ENCODE measurements around the gene SYT2.

SYT2 gene

DNA sequence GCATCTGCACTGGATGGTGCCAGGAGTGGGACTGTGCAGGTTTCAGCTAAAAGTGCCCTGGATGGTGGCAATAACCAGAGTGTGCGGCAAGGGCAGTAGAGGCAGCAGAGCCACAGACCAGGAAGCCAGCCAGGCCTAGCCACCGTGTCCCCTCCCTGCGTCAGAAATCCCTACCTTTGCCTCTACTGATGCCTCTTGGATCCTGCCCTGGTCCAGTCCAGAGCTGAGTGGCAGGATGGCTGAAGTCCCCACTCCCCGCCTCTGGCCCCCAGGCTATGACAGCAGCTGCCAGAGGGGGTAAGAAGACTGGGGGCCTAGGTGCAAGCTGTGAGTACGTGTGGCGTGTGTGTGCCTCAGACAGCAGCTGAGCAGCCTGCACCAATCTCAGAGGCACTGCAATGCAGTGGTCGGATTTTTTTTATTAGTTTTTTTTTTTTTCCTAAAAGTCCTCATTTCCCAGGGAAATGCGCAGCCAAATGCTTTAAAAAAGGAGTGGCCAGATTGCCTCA, 51.9 kb downstream of the SYT2 start:
- no peaks in the 10 kb centered on the region for H3K36me3 ChIP-seq (ENCODE audit: control insufficient read depth, insufficient read depth, low read length)
- peaks cover 5% of the 10 kb centered on the region; the same call in 1 of the 2 replicates for H3K4me1 ChIP-seq (ENCODE audit: control insufficient read depth, insufficient read depth, low read length)
- no peaks in the 10 kb centered on the region for H3K27me3 ChIP-seq (ENCODE audit: control insufficient read depth, insufficient read depth, low read length)
- H3K27ac ChIP-seq (ENCODE audit: low read depth, low read length), result no peak overlapping the region
- H3K9me3 ChIP-seq (ENCODE audit: control insufficient read depth, insufficient read depth, low read length), result no peaks in the 10 kb centered on the region
- H3K9ac ChIP-seq (ENCODE audit: low read depth, low read length), result no peak overlapping the region
- H3K4me3 ChIP-seq (ENCODE audit: low read depth, low read length), result no peak overlapping the region

DNA sequence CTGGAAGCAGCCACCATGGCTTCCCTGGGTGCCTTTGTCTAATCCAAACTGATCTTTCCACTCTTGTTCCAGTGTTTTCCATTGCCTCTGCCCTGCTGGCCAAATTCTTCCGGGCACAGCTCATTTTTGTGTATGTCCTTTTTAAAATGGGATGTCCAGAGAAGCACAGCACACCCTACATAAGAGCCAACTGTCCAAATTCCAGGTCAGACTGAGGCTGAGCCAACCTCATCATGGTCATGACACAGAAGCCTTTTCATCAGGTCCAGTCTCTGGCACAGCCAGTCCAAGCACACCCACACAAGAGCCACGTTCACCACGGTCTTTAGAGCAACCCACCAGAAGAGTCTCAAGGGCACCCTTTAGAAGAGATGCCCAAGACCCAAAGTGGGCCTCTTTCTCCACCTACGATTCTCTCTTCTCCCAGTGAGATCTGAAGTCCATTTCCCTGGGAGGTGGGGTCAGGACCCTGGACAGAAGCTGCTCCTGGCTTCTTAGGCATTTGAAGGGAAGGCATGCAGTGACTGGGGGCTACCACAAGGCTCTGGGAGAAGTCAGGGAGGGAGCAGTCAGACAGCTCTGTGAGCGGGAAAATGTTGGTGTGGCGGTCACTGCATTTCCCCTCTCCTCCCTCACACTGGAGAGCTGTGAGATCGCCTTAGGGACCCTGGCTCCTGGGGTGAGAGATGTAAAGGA, 53.2 kb downstream of the SYT2 start:
- no peaks in the 10 kb centered on the region for H3K9me3 ChIP-seq (ENCODE audit: control insufficient read depth, insufficient read depth, low read length)

DNA sequence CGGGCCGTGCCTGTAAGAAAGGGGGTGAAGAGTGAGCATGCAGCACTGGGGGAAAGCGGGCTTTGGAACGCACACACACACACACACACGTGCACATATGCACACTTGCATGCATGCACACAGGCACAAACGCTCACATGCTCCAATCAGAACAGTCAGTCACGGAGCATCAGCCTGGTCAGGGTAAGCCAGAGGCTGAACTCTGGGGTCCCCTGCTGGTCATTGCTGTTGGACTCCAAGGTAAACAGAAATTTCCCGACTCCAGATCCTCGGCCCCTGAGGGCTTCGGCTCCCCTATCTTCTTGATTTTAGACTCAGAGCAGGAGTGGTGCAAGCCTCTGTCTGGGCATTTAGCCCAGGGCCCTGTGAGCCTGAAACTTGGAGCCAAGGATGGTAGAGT, 54.2 kb downstream of the SYT2 start:
- Histone ChIP-seq H3K4me3 (ENCODE audit: low read depth, low read length) (no peak overlapping the region), H3K27me3 (ENCODE audit: control insufficient read depth, insufficient read depth, low read length) (no peaks in the 10 kb centered on the region), H3K9ac (ENCODE audit: low read depth, low read length) (no peak overlapping the region), H3K9me3 (ENCODE audit: control insufficient read depth, insufficient read depth, low read length) (no peaks in the 10 kb centered on the region), H3K27ac (ENCODE audit: low read depth, low read length) (no peak overlapping the region), H3K4me1 (ENCODE audit: control insufficient read depth, insufficient read depth, low read length) (peaks cover 5% of the 10 kb centered on the region; the same call in 1 of the 2 replicates), H3K36me3 (ENCODE audit: control insufficient read depth, insufficient read depth, low read length) (no peaks in the 10 kb centered on the region)

More for the DNA sequence above, 53.2 kb downstream of the SYT2 start:
- Histone ChIP-seq H3K27ac (ENCODE audit: low read depth, low read length) (no peak overlapping the region), H3K9ac (ENCODE audit: low read depth, low read length) (no peak overlapping the region), H3K27me3 (ENCODE audit: control insufficient read depth, insufficient read depth, low read length) (no peaks in the 10 kb centered on the region), H3K36me3 (ENCODE audit: control insufficient read depth, insufficient read depth, low read length) (no peaks in the 10 kb centered on the region), H3K4me1 (ENCODE audit: control insufficient read depth, insufficient read depth, low read length) (peaks cover 5% of the 10 kb centered on the region; the same call in 1 of the 2 replicates), H3K4me3 (ENCODE audit: low read depth, low read length) (no peak overlapping the region)

DNA sequence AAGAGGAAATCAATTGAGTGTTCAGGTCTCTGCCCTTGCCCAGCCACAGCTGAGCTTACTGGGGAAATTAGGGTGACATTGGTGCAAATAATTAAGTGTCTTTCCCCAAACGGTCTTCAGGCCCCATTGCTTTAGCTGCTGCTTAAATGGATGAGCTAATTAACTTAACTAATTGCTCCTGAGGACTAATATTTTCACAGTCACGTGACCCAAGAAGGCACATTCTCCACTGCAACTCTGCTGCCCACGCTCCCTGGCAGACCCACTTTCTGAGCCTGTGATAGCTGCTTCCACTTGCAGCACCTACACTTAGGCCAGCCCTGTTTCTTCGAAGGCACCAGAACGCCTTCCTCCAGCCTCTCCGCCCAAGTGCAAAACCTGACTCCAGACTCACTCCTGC, 56.2 kb downstream of the SYT2 start:
- no peak overlapping the region for H3K27ac ChIP-seq (ENCODE audit: low read depth, low read length)
- H3K27me3 ChIP-seq (ENCODE audit: control insufficient read depth, insufficient read depth, low read length), result no peaks in the 10 kb centered on the region
- H3K4me3 ChIP-seq (ENCODE audit: low read depth, low read length), result no peak overlapping the region

DNA sequence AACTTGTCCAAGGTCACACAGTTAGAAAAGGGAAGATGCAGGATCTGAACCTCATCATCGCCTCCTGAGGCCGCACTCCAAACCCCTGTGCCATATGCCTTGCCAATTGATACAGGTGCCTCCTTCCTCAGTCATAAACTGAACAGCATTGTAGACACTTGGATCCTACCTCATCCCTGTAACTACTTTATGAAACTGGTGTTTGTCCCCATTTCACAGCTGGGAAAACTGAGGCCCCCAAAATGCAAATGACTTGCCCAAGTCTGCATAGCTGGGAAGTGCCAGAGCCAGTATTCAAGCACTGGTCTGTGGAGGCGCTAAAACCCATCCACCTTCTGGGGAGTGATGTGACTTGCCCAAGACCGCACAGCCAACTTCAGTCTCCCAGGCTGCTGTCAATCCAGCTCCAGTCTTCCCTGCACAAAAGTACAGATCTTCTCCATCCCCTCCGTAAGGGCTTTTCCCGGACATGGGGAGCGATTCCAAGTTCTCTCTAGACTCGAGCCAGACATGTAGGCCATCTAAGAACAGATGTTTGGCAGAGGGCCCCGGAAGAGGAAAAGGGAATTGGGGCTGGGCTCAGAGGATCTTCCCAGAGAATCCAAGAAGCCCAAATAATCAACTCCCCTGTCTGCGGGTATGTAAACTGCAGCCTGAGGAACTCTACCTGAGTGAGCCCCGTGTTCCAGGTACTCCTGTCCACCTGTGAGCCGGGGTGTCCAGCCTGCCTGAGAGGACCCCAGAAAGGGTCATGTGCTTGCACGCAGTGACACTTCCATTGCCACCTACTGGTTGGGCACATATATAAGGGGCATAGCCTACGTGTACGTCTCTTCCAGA, 60.5 kb downstream of the SYT2 start:
- no peaks in the 10 kb centered on the region for H3K36me3 ChIP-seq (ENCODE audit: control insufficient read depth, insufficient read depth, low read length)
- no peaks in the 10 kb centered on the region for H3K9me3 ChIP-seq (ENCODE audit: control insufficient read depth, insufficient read depth, low read length)
- no peak overlapping the region for H3K4me3 ChIP-seq (ENCODE audit: low read depth, low read length)
- H3K27me3 ChIP-seq (ENCODE audit: control insufficient read depth, insufficient read depth, low read length), result peaks cover 24% of the 10 kb centered on the region
- H3K4me1 ChIP-seq (ENCODE audit: control insufficient read depth, insufficient read depth, low read length), result peaks cover 8% of the 10 kb centered on the region; the same call in 1 of the 2 replicates
- H3K9ac ChIP-seq (ENCODE audit: low read depth, low read length), result no peak overlapping the region
- no peak overlapping the region for H3K27ac ChIP-seq (ENCODE audit: low read depth, low read length)

More for the DNA sequence above, 56.2 kb downstream of the SYT2 start:
- Histone ChIP-seq H3K4me1 (ENCODE audit: control insufficient read depth, insufficient read depth, low read length) (peaks cover 5% of the 10 kb centered on the region; the same call in 1 of the 2 replicates), H3K9me3 (ENCODE audit: control insufficient read depth, insufficient read depth, low read length) (no peaks in the 10 kb centered on the region), H3K9ac (ENCODE audit: low read depth, low read length) (no peak overlapping the region), H3K36me3 (ENCODE audit: control insufficient read depth, insufficient read depth, low read length) (no peaks in the 10 kb centered on the region)

DNA sequence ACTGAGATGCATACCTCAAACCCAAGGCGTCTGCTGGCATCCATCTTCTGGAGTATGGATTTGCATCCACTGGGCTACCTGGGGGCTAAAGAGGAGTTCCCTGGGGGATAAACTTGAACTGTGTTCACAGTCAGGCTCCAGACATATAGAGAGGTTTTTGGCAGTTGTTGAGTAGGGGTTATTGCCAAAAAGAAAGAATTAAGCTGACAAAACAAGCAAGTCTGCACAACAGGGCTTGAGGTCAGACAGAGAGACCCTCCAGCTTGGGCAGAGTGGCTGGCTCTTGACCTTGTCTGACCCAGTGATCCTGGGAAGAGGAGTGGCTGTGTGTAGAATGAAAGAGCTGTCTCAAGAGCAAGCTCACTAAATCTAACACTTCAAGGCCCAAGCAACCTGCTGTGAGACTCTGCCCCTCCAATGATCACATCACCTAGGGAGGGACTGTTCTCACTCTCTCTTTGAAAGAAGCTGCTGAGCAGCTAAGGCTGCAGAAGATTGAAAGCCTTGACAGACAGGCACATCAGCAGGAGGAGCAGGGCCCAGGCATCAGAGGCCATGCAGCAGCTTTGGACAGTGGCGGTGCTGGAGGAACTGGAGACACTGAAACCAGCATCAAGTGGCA, 61.5 kb downstream of the SYT2 start:
- Histone ChIP-seq H3K4me1 (ENCODE audit: control insufficient read depth, insufficient read depth, low read length) (peaks cover 15% of the 10 kb centered on the region), H3K27me3 (ENCODE audit: control insufficient read depth, insufficient read depth, low read length) (peaks cover 33% of the 10 kb centered on the region), H3K9me3 (ENCODE audit: control insufficient read depth, insufficient read depth, low read length) (no peaks in the 10 kb centered on the region), H3K9ac (ENCODE audit: low read depth, low read length) (no peak overlapping the region), H3K27ac (ENCODE audit: low read depth, low read length) (no peak overlapping the region), H3K36me3 (ENCODE audit: control insufficient read depth, insufficient read depth, low read length) (no peaks in the 10 kb centered on the region), H3K4me3 (ENCODE audit: low read depth, low read length) (no peak overlapping the region)

DNA sequence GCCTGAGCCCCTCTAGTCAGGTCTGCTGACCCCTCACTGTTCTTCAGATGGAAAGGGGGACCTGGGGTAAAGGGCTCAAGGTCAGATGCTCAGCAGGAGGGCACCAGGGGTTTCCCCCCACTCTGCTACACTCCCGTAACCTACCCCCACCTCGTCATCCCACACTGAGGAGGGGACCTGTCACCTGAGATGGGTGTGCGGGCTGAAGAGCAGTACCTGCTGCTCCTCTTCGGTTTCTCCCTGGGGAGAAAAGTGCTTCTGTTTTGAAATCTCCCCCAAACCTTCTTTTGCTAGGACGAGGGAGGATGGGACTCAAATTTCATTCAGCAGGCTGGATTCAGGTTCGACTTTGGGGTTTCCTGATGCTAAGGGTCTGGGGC, 65.2 kb downstream of the SYT2 start:
- no peak overlapping the region for H3K9ac ChIP-seq (ENCODE audit: low read depth, low read length)
- peaks cover 57% of the 10 kb centered on the region for H3K27me3 ChIP-seq (ENCODE audit: control insufficient read depth, insufficient read depth, low read length)
- peak overlapping the region; percentile 72; the same call in 1 of the 2 replicates for H3K4me3 ChIP-seq (ENCODE audit: low read depth, low read length)
- no peaks in the 10 kb centered on the region for H3K9me3 ChIP-seq (ENCODE audit: control insufficient read depth, insufficient read depth, low read length)
- no peaks in the 10 kb centered on the region for H3K36me3 ChIP-seq (ENCODE audit: control insufficient read depth, insufficient read depth, low read length)
- H3K4me1 ChIP-seq (ENCODE audit: control insufficient read depth, insufficient read depth, low read length), result peaks cover 23% of the 10 kb centered on the region
- H3K27ac ChIP-seq (ENCODE audit: low read depth, low read length), result no peak overlapping the region

DNA sequence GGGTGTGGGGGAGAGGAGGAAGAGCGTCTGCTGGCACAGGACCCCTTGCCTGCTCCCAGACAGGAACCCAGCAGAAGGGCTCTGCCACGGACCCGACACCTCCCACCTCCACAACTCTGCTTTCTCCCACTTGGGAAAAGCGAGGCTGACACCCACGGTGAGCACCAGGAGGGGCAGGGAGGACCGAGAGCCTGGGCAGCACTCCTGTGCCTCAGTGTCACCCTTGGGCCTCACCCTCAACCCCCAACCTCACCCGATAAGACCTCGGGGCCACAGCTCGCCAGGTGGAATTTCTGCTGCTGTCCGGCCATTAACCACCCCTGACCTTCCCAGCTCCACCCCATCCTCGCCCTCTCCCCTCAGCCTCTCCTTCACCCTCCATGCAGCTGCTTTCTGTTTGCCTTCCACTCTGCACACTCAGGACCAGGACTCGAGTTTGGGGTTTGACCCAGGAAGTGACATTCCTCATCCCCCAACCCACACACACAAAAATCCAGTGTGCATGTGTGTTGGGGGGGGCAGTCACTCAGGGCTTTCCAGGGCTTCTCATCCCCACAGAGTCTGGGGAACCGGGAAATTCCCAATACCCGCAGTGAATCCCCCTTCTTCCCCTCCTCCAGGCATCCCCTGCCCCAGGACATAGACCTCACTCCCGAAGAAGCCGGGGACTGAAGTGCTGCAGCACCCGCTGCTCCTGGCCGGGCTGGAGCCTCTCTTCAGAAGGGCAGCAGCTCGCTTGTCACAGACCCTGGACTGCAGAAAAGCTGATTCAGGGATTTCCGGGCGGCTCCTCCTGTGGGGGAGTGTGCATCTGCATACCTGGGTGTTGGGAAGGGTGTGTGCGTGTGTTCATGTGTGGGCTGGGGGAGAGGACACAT, 65.8 kb downstream of the SYT2 start:
- no peaks in the 10 kb centered on the region for H3K9me3 ChIP-seq (ENCODE audit: control insufficient read depth, insufficient read depth, low read length)
- peak overlapping the region; percentile 72 for H3K4me3 ChIP-seq (ENCODE audit: low read depth, low read length)
- peaks cover 57% of the 10 kb centered on the region for H3K27me3 ChIP-seq (ENCODE audit: control insufficient read depth, insufficient read depth, low read length)
- no peak overlapping the region for H3K9ac ChIP-seq (ENCODE audit: low read depth, low read length)
- H3K36me3 ChIP-seq (ENCODE audit: control insufficient read depth, insufficient read depth, low read length), result no peaks in the 10 kb centered on the region
- H3K4me1 ChIP-seq (ENCODE audit: control insufficient read depth, insufficient read depth, low read length), result peaks cover 23% of the 10 kb centered on the region
- H3K27ac ChIP-seq (ENCODE audit: low read depth, low read length), result no peak overlapping the region

DNA sequence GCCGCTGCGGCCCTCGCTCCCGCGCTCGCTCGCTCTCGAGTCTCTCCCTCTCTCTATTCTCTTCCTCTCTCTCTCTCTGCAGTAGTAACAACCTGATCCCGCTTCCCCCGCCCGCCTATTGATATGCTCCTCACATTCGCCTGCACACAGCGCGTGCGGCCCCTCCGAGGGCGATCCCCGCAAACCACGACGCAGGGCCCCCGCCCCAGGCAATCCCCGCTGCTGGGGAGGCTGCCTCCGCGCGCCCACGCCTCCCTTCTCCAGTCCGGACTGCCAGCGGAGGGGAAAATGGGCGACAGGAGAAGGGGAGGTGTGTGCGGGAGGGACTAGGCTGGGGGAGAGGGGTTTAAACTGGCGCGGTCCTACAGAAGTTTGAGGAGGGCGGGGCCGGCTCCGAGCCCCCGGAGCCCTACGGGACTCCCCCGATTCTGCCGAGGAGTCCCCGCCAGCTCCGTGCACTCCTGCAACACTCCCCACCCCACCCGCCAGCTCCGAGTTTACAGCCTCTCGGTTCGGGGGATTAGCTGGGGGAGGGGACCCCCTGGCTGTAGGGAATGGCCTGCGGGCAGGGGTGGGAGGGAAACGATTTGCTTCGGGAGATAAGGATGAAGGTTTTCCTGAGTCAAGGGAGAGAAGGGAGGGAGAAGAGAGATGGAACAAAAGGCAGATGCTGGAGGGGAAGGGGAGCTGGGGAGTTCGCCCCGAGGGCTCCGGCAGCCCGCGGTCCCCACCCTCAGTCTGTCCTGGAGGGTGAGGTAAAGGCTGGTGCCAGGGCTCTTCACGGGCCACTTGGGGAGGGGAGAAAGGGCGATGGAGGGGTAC, 66.6 kb downstream of the SYT2 start:
- Histone ChIP-seq H3K4me3 (ENCODE audit: low read depth, low read length) (peak overlapping the region; percentile 72), H3K4me1 (ENCODE audit: control insufficient read depth, insufficient read depth, low read length) (peaks cover 26% of the 10 kb centered on the region), H3K9ac (ENCODE audit: low read depth, low read length) (no peak overlapping the region), H3K9me3 (ENCODE audit: control insufficient read depth, insufficient read depth, low read length) (no peaks in the 10 kb centered on the region), H3K27me3 (ENCODE audit: control insufficient read depth, insufficient read depth, low read length) (peaks cover 57% of the 10 kb centered on the region), H3K36me3 (ENCODE audit: control insufficient read depth, insufficient read depth, low read length) (no peaks in the 10 kb centered on the region), H3K27ac (ENCODE audit: low read depth, low read length) (no peak overlapping the region)

Measured in HUES48 (cell line).